Adrenal gland (tissue), 5 donors: ENCODE data around the gene NPIPB9.
"Not testable (repeated sequence)": the region's sequence is repeated elsewhere in the genome, so short reads cannot be mapped to it uniquely, and the experiment has no call there.

Experiments used
- CTCF ChIP-seq, 6 experiments: fragments of 450-650 bp in 4 of 6; fragments of 200-600 bp in 2 of 6; sonication (generic) in 1 of 6; IDR thresholded peaks; 1 replicate in 5 of 6; 2 replicates in 1 of 6; pipeline versions ENCODE4 v1.5.1 to v1.8.0; 2016 to 2021; ENCODE audit warnings: antibody characterized with exemption in 6 of 6, mild to moderate bottlenecking in 2 of 6, moderate library complexity in 1 of 6
- POLR2A ChIP-seq, 2 donors: fragments of 450-650 bp; IDR thresholded peaks; one replicate each; pipeline ENCODE4 v1.6.1; 2017; ENCODE audit warnings: antibody characterized with exemption in 2 of 2, mild to moderate bottlenecking in 2 of 2, moderate library complexity in 1 of 2
- donor health status: DM: no; HTN: no; CAD: no.

- TF ChIP-seq CTCF (IDR thresholded peaks at IDR 0.05): peak in 4 of 6 experiments; percentile 12 to 43 (median 26)
- TF ChIP-seq POLR2A (IDR thresholded peaks at IDR 0.05): not testable (repeated sequence)
Observed at GRCh38 chr16:28802235-28803019, 50.8 kb downstream of the NPIPB9 start.
